Vagina (tissue), 2 donors: ENCODE results near the gene CACNA1I.

ENCODE experiments used
- CTCF ChIP-seq, 3 experiments: fragments of 450-650 bp in 2 of 3; fragments of 200-600 bp in 1 of 3; sonication (generic) in 1 of 3; IDR thresholded peaks; one replicate each; pipeline ENCODE4 v1.5.1; 2017 to 2019; ENCODE audit warnings: antibody characterized with exemption in 3 of 3, mild to moderate bottlenecking in 2 of 3, moderate library complexity in 2 of 3
- POLR2A ChIP-seq, 2 donors: fragments of 450-650 bp; IDR thresholded peaks; one replicate each; pipeline ENCODE4 v1.6.1; 2017; ENCODE audit warnings: antibody characterized with exemption in 2 of 2, mild to moderate bottlenecking in 2 of 2, moderate library complexity in 2 of 2
- POLR2AphosphoS5 ChIP-seq, 2 donors: sonication (generic); formaldehyde crosslinking; IDR thresholded peaks; one replicate each; pipeline ENCODE4 v1.9.0; 2017; ENCODE audit warnings: antibody characterized with exemption in 2 of 2, mild to moderate bottlenecking in 2 of 2, low read depth in 1 of 2; ENCODE audit not compliant: insufficient read depth in 1 of 2

GRCh38 chr22:39621826-39622225 lies 51.3 kb downstream of the CACNA1I start:
- no peak for TF ChIP-seq POLR2A (IDR thresholded peaks at IDR 0.05)
- TF ChIP-seq CTCF (IDR thresholded peaks at IDR 0.05), result no peak
- no peak for TF ChIP-seq POLR2AphosphoS5 (IDR thresholded peaks at IDR 0.05; ENCODE audit: insufficient read depth in 1 of 2, low read depth in 1 of 2)
